Thyroid gland (tissue), 4 donors: ENCODE results near the gene PAXX. TPM values are rescaled to one million over a fixed set of nuclear protein-coding genes. Genes with fewer than 3 reads are reported as not detected.
A peak's percentile ranks its signal among the peaks of the same experiment; 100 is the strongest.

Experiments
- DNase-seq, 2 donors: peaks; one replicate each; pipeline ENCODE4 v3.0.0-alpha.2; 2019
- H3K27ac ChIP-seq, 3 donors: fragments of 200-600 bp; sonication (generic); 1 replicate in 2 of 3; 2 replicates in 1 of 3; pipeline ENCODE4 v1.5.1; 2016 to 2019; ENCODE audit warnings: mild to moderate bottlenecking in 1 of 3, moderate library complexity in 1 of 3
- H3K27me3 ChIP-seq: fragments of 200-600 bp; sonication (generic); one replicate; pipeline ENCODE4 v1.5.1; 2019
- H3K36me3 ChIP-seq, 2 donors: fragments of 200-600 bp; sonication (generic); one replicate each; pipeline ENCODE4 v1.5.1; 2016 to 2019
- H3K4me1 ChIP-seq, 2 donors: fragments of 200-600 bp; sonication (generic); one replicate each; pipeline ENCODE4 v1.5.1; 2017 to 2019
- H3K4me3 ChIP-seq, 3 donors: fragments of 200-600 bp; sonication (generic); replicated peaks in 1 of 3; 1 replicate in 2 of 3; 2 replicates in 1 of 3; pipeline ENCODE4 v1.5.1; 2016; ENCODE audit warnings: mild to moderate bottlenecking in 1 of 3
- H3K9me3 ChIP-seq: fragments of 200-600 bp; sonication (generic); one replicate; pipeline ENCODE4 v1.5.1; 2017
- CTCF ChIP-seq, 6 experiments: fragments of 200-600 bp in 3 of 6; fragments of 450-650 bp in 3 of 6; sonication (generic) in 3 of 6; IDR thresholded peaks; one replicate each; pipeline ENCODE4 v1.5.1; 2016 to 2019; ENCODE audit warnings: antibody characterized with exemption in 6 of 6, mild to moderate bottlenecking in 2 of 6, inconsistent platforms in 1 of 6, moderate library complexity in 1 of 6
- POLR2A ChIP-seq, 2 donors: fragments of 450-650 bp; IDR thresholded peaks; one replicate each; pipeline ENCODE4 v1.6.1; 2017; ENCODE audit warnings: antibody characterized with exemption in 2 of 2, mild to moderate bottlenecking in 2 of 2, moderate library complexity in 1 of 2
- WGBS, 2 donors: methylation state at CpG; one replicate each; pipeline ENCODE4 v1.1.5; 2017; 5-methylcytosine and 5-hydroxymethylcytosine counted together
- intact Hi-C: fragments of 100-400 bp; cut with DNase I; formaldehyde crosslinking; loops from one replicate; pipeline ENCODE4 v1.15.1; 2023
- total RNA-seq, 4 donors: library from RNA; depleted of rRNA; stranded (reverse); fragments of >200 nt; gene quantifications; one replicate each; pipeline ENCODE4 v1.2.3, GENCODE V29; 2016

The PAXX gene
- total RNA-seq, 4 donors from 2014 or later = 29.8 to 109 (median 50.7) TPM

- Histone ChIP-seq H3K27me3 (no peaks in the 10 kb centered on the region), H3K27ac (no peak overlapping the region), H3K4me1 (peaks cover 4 to 28% of the 10 kb centered on the region in 2 donors), H3K4me3 (no peak overlapping the region), H3K9me3 (no peaks in the 10 kb centered on the region), H3K36me3 (no peaks in the 10 kb centered on the region)
- intact Hi-C loops = no loop called here
- TF ChIP-seq CTCF (IDR thresholded peaks at IDR 0.05) (no peak), POLR2A (IDR thresholded peaks at IDR 0.05) (no peak)
- WGBS, 2 donors = 69% methylated on average over 7 of the region's 22 CpGs; no CpG with 5 or more reads in 1 of the 2 donors
- no peak for DNase-seq
These were observed 28.0 kb upstream of the PAXX start for GRCh38 chr9:136964171-136964689.

- no peak for DNase-seq
- no peaks in the 10 kb centered on the region for H3K36me3 ChIP-seq
- 86 to 87% methylated on average over 26 of the region's 26 CpGs for WGBS, 2 donors
- intact Hi-C loops = no loop called here
- H3K27ac ChIP-seq = no peak overlapping the region
- H3K9me3 ChIP-seq = no peaks in the 10 kb centered on the region
- H3K27me3 ChIP-seq = no peaks in the 10 kb centered on the region
- no peak overlapping the region for H3K4me3 ChIP-seq
- TF ChIP-seq POLR2A (IDR thresholded peaks at IDR 0.05) (no peak), CTCF (IDR thresholded peaks at IDR 0.05) (no peak)
- peaks cover 4 to 21% of the 10 kb centered on the region in 2 donors for H3K4me1 ChIP-seq
These were observed 27.3 kb upstream of the PAXX start for GRCh38 chr9:136964833-136965422.

GRCh38 chr9:136965771-136966484 is 26.3 kb upstream of the PAXX start:
- TF ChIP-seq POLR2A (IDR thresholded peaks at IDR 0.05) = no peak
- no peak for TF ChIP-seq CTCF (IDR thresholded peaks at IDR 0.05)
- no peak overlapping the region for H3K4me3 ChIP-seq
- intact Hi-C loops = no loop called here
- 23 to 28% methylated on average over 23 of the region's 23 CpGs for WGBS, 2 donors
- no peaks in the 10 kb centered on the region for H3K27me3 ChIP-seq
- H3K4me1 ChIP-seq = peaks cover 2 to 15% of the 10 kb centered on the region in 2 donors
- no peaks in the 10 kb centered on the region for H3K36me3 ChIP-seq
- peak in 1 of 2 donors; percentile 35 for DNase-seq
- H3K27ac ChIP-seq = no peak overlapping the region
- no peaks in the 10 kb centered on the region for H3K9me3 ChIP-seq

GRCh38 chr9:136968333-136969127 is 23.7 kb upstream of the PAXX start:
- DNase-seq = no peak
- intact Hi-C loops = no loop called here
- no peaks in the 10 kb centered on the region for H3K9me3 ChIP-seq
- H3K27ac ChIP-seq = no peak overlapping the region
- H3K4me3 ChIP-seq = no peak overlapping the region
- H3K4me1 ChIP-seq = peaks cover 0 to 8% of the 10 kb centered on the region in 2 donors
- no peaks in the 10 kb centered on the region for H3K27me3 ChIP-seq
- 77 to 80% methylated on average over 1 to 12 of the region's 17 CpGs for WGBS, 2 donors
- TF ChIP-seq CTCF (IDR thresholded peaks at IDR 0.05) (no peak), POLR2A (IDR thresholded peaks at IDR 0.05) (no peak)
- no peaks in the 10 kb centered on the region for H3K36me3 ChIP-seq
